ENCODE results near the gene ARHGEF37.

The ARHGEF37 gene

GRCh38 chr5:149543361-149544027, 37.8 kb upstream of the ARHGEF37 start:
- H3K4me3 ChIP-seq (ENCODE audit: control insufficient read depth in 1 of 7, extremely low read depth in 1 of 7, insufficient read depth in 4 of 7, low read depth in 2 of 7, low read length in 6 of 7), result peak overlapping the region in 1 of 7 experiments; percentile 28
- no peaks in the 10 kb centered on the region for H3K9me3 ChIP-seq (ENCODE audit: control extremely low read depth in 1 of 5, control insufficient read depth in 4 of 5, insufficient read depth in 2 of 5, low read depth in 1 of 5, low read length in 4 of 5)
- no peaks in the 10 kb centered on the region for H3K27me3 ChIP-seq (replicated peaks in 2 of 5; ENCODE audit: control insufficient read depth in 4 of 5, insufficient read depth in 5 of 5, low read length in 4 of 5)
- POLR2A ChIA-PET, result interaction anchor here (0.7 to 1.5 kb wide), 3 partner anchors 14 to 20 kb away, joined by 3 to 5 read pairs (median 4); no protein-coding TSS in a partner anchor
- CTCF ChIA-PET, result interaction anchor here (1.1 to 2.1 kb wide), 8 partner anchors 14 to 109 kb away, joined by 3 to 9 read pairs (median 5); no protein-coding TSS in a partner anchor
- peaks cover 9 to 44% (median 29%) of the 10 kb centered on the region in 4 experiments for H3K4me1 ChIP-seq (ENCODE audit: control extremely low read depth in 1 of 4, control insufficient read depth in 4 of 4, insufficient read depth in 4 of 4, low read length in 3 of 4)
- WGBS (ENCODE audit: insufficient coverage), result 100% methylated on average over 3 of the region's 8 CpGs
- peaks cover 6 to 54% (median 29%) of the 10 kb centered on the region in 4 experiments for H3K36me3 ChIP-seq (ENCODE audit: control insufficient read depth in 4 of 4, insufficient read depth in 4 of 4, low read length in 3 of 4)
- peak overlapping the region; percentile 9 to 21 for H3K27ac ChIP-seq (ENCODE audit: insufficient read depth in 1 of 2, low read depth in 1 of 2, low read length in 2 of 2, poor library complexity in 1 of 2, severe bottlenecking in 2 of 2)
- peak in 1 of 3 donors; percentile 48 for DNase-seq

- peak overlapping the region in 1 of 7 experiments; percentile 33 for H3K4me3 ChIP-seq (ENCODE audit: control insufficient read depth in 1 of 7, extremely low read depth in 1 of 7, insufficient read depth in 4 of 7, low read depth in 2 of 7, low read length in 6 of 7)
- H3K36me3 ChIP-seq (ENCODE audit: control insufficient read depth in 4 of 4, insufficient read depth in 4 of 4, low read length in 3 of 4), result peaks cover 4 to 59% (median 29%) of the 10 kb centered on the region in 4 experiments
- H3K4me1 ChIP-seq (ENCODE audit: control extremely low read depth in 1 of 4, control insufficient read depth in 4 of 4, insufficient read depth in 4 of 4, low read length in 3 of 4), result peaks cover 13 to 46% (median 34%) of the 10 kb centered on the region in 4 experiments
- DNase-seq, result peak in 2 of 3 donors; percentile 80 to 88
- H3K27me3 ChIP-seq (replicated peaks in 2 of 5; ENCODE audit: control insufficient read depth in 4 of 5, insufficient read depth in 5 of 5, low read length in 4 of 5), result no peaks in the 10 kb centered on the region
- H3K27ac ChIP-seq (ENCODE audit: insufficient read depth in 1 of 2, low read depth in 1 of 2, low read length in 2 of 2, poor library complexity in 1 of 2, severe bottlenecking in 2 of 2), result peak overlapping the region; percentile 9 to 21
- no peaks in the 10 kb centered on the region for H3K9me3 ChIP-seq (ENCODE audit: control extremely low read depth in 1 of 5, control insufficient read depth in 4 of 5, insufficient read depth in 2 of 5, low read depth in 1 of 5, low read length in 4 of 5)
- POLR2A ChIA-PET, result interaction anchor here (1.0 to 1.5 kb wide), 2 partner anchors 16 to 20 kb away, joined by 4 to 5 read pairs; no protein-coding TSS in a partner anchor
- no CpG with 5 or more reads among the region's 3 CpGs for WGBS (ENCODE audit: insufficient coverage)
- CTCF ChIA-PET, result interaction anchor here (0.6 to 2.1 kb wide), 11 partner anchors 8 to 236 kb away, joined by 3 to 9 read pairs (median 5); no protein-coding TSS in a partner anchor
Observed at GRCh38 chr5:149544028-149544420, 37.3 kb upstream of the ARHGEF37 start.

- peaks cover 17 to 54% (median 41%) of the 10 kb centered on the region in 4 experiments for H3K4me1 ChIP-seq (ENCODE audit: control extremely low read depth in 1 of 4, control insufficient read depth in 4 of 4, insufficient read depth in 4 of 4, low read length in 3 of 4)
- H3K9me3 ChIP-seq (ENCODE audit: control extremely low read depth in 1 of 5, control insufficient read depth in 4 of 5, insufficient read depth in 2 of 5, low read depth in 1 of 5, low read length in 4 of 5), result no peaks in the 10 kb centered on the region
- no peak overlapping the region for H3K27ac ChIP-seq (ENCODE audit: insufficient read depth in 1 of 2, low read depth in 1 of 2, low read length in 2 of 2, poor library complexity in 1 of 2, severe bottlenecking in 2 of 2)
- 94% methylated on average over 4 of the region's 6 CpGs for WGBS (ENCODE audit: insufficient coverage)
- CTCF ChIA-PET, result interaction anchor here (0.6 to 1.7 kb wide), 4 partner anchors 10 to 308 kb away, joined by 3 to 6 read pairs (median 3); no protein-coding TSS in a partner anchor
- no peaks in the 10 kb centered on the region for H3K27me3 ChIP-seq (replicated peaks in 2 of 5; ENCODE audit: control insufficient read depth in 4 of 5, insufficient read depth in 5 of 5, low read length in 4 of 5)
- no peak overlapping the region for H3K4me3 ChIP-seq (ENCODE audit: control insufficient read depth in 1 of 7, extremely low read depth in 1 of 7, insufficient read depth in 4 of 7, low read depth in 2 of 7, low read length in 6 of 7)
- H3K36me3 ChIP-seq (ENCODE audit: control insufficient read depth in 4 of 4, insufficient read depth in 4 of 4, low read length in 3 of 4), result peaks cover 2 to 64% (median 29%) of the 10 kb centered on the region in 4 experiments
- POLR2A ChIA-PET, result interaction anchor here (0.6 kb wide), 1 partner anchor 1153 kb away, joined by 3 read pairs; no protein-coding TSS in a partner anchor
- DNase-seq, result no peak
Observed at GRCh38 chr5:149545327-149545726, 36.0 kb upstream of the ARHGEF37 start.

GRCh38 chr5:149546974-149547373, 34.3 kb upstream of the ARHGEF37 start:
- H3K4me1 ChIP-seq (ENCODE audit: control extremely low read depth in 1 of 4, control insufficient read depth in 4 of 4, insufficient read depth in 4 of 4, low read length in 3 of 4), result peaks cover 17 to 62% (median 43%) of the 10 kb centered on the region in 4 experiments
- CTCF ChIA-PET, result interaction anchor here (1.5 kb wide), 1 partner anchor 13 kb away, joined by 4 read pairs; no protein-coding TSS in a partner anchor
- no peaks in the 10 kb centered on the region for H3K27me3 ChIP-seq (replicated peaks in 2 of 5; ENCODE audit: control insufficient read depth in 4 of 5, insufficient read depth in 5 of 5, low read length in 4 of 5)
- DNase-seq, result no peak
- H3K9me3 ChIP-seq (ENCODE audit: control extremely low read depth in 1 of 5, control insufficient read depth in 4 of 5, insufficient read depth in 2 of 5, low read depth in 1 of 5, low read length in 4 of 5), result no peaks in the 10 kb centered on the region
- H3K27ac ChIP-seq (ENCODE audit: insufficient read depth in 1 of 2, low read depth in 1 of 2, low read length in 2 of 2, poor library complexity in 1 of 2, severe bottlenecking in 2 of 2), result peak overlapping the region in 1 of 2 experiments; percentile 2
- POLR2A ChIA-PET, result no interaction called here
- peaks cover 0 to 54% (median 28%) of the 10 kb centered on the region in 4 experiments for H3K36me3 ChIP-seq (ENCODE audit: control insufficient read depth in 4 of 4, insufficient read depth in 4 of 4, low read length in 3 of 4)
- H3K4me3 ChIP-seq (ENCODE audit: control insufficient read depth in 1 of 7, extremely low read depth in 1 of 7, insufficient read depth in 4 of 7, low read depth in 2 of 7, low read length in 6 of 7), result peak overlapping the region in 1 of 7 experiments; percentile 17

- Histone ChIP-seq H3K36me3 (ENCODE audit: control insufficient read depth in 4 of 4, insufficient read depth in 4 of 4, low read length in 3 of 4) (peaks cover 0 to 38% (median 22%) of the 10 kb centered on the region in 4 experiments), H3K27ac (ENCODE audit: insufficient read depth in 1 of 2, low read depth in 1 of 2, low read length in 2 of 2, poor library complexity in 1 of 2, severe bottlenecking in 2 of 2) (peak overlapping the region; percentile 98 to 99), H3K4me1 (ENCODE audit: control extremely low read depth in 1 of 4, control insufficient read depth in 4 of 4, insufficient read depth in 4 of 4, low read length in 3 of 4) (peaks cover 14 to 49% (median 34%) of the 10 kb centered on the region in 4 experiments), H3K4me3 (ENCODE audit: control insufficient read depth in 1 of 7, extremely low read depth in 1 of 7, insufficient read depth in 4 of 7, low read depth in 2 of 7, low read length in 6 of 7) (peak overlapping the region; percentile 7 to 100 (median 100)), H3K27me3 (replicated peaks in 2 of 5; ENCODE audit: control insufficient read depth in 4 of 5, insufficient read depth in 5 of 5, low read length in 4 of 5) (no peaks in the 10 kb centered on the region), H3K9me3 (ENCODE audit: control extremely low read depth in 1 of 5, control insufficient read depth in 4 of 5, insufficient read depth in 2 of 5, low read depth in 1 of 5, low read length in 4 of 5) (no peaks in the 10 kb centered on the region)
- POLR2A ChIA-PET, result interaction anchor here (0.8 kb wide), 1 partner anchor 31 kb away, joined by 3 read pairs; no protein-coding TSS in a partner anchor
- DNase-seq, result peak; percentile 57 to 90 (median 87)
- CTCF ChIA-PET, result interaction anchor here (0.7 to 2.1 kb wide), 14 partner anchors 8 to 251 kb away, joined by 3 to 7 read pairs (median 3); no protein-coding TSS in a partner anchor
- 2% methylated on average over 23 of the region's 25 CpGs for WGBS (ENCODE audit: insufficient coverage)
Observed at GRCh38 chr5:149549461-149550267, 31.6 kb upstream of the ARHGEF37 start.

GRCh38 chr5:149550268-149550583, 31.1 kb upstream of the ARHGEF37 start:
- Histone ChIP-seq H3K27me3 (replicated peaks in 2 of 5; ENCODE audit: control insufficient read depth in 4 of 5, insufficient read depth in 5 of 5, low read length in 4 of 5) (no peaks in the 10 kb centered on the region), H3K27ac (ENCODE audit: insufficient read depth in 1 of 2, low read depth in 1 of 2, low read length in 2 of 2, poor library complexity in 1 of 2, severe bottlenecking in 2 of 2) (peak overlapping the region; percentile 98 to 99), H3K4me1 (ENCODE audit: control extremely low read depth in 1 of 4, control insufficient read depth in 4 of 4, insufficient read depth in 4 of 4, low read length in 3 of 4) (peaks cover 14 to 48% (median 30%) of the 10 kb centered on the region in 4 experiments), H3K9me3 (ENCODE audit: control extremely low read depth in 1 of 5, control insufficient read depth in 4 of 5, insufficient read depth in 2 of 5, low read depth in 1 of 5, low read length in 4 of 5) (no peaks in the 10 kb centered on the region), H3K36me3 (ENCODE audit: control insufficient read depth in 4 of 4, insufficient read depth in 4 of 4, low read length in 3 of 4) (peaks cover 0 to 34% (median 18%) of the 10 kb centered on the region in 4 experiments), H3K4me3 (ENCODE audit: control insufficient read depth in 1 of 7, extremely low read depth in 1 of 7, insufficient read depth in 4 of 7, low read depth in 2 of 7, low read length in 6 of 7) (peak overlapping the region; percentile 89 to 100 (median 100))
- ChIA-PET POLR2A (no interaction called here), CTCF (interaction anchor here (0.7 to 2.1 kb wide), 13 partner anchors 9 to 251 kb away, joined by 3 to 7 read pairs (median 3); no protein-coding TSS in a partner anchor)
- 1% methylated on average over 12 of the region's 12 CpGs for WGBS (ENCODE audit: insufficient coverage)
- DNase-seq, result peak; percentile 61 to 76 (median 70)
